Measurements from ENCODE around the gene OVOL2. TPM values are rescaled to one million over a fixed set of nuclear protein-coding genes. Genes with fewer than 3 reads are reported as not detected.
"Not testable (repeated sequence)": the region's sequence is repeated elsewhere in the genome, so short reads cannot be mapped to it uniquely, and the experiment has no call there.

The OVOL2 gene
- not detected for total RNA-seq
- not detected for total RNA-seq (2013)

GRCh38 chr20:18057101-18057993 is at the start of gene OVOL2:
Gene OVOL2 (minus strand): TSS chr20:18057916. CDS start chr20:18057634, 282 bp downstream.
- no peaks in the 10 kb centered on the region for H3K9me3 ChIP-seq (ENCODE audit: control insufficient read depth, insufficient read depth, low read length)
- H3K4me3 ChIP-seq (ENCODE audit: low read length), result no peak within 1 kb of the TSS
- Mint-ChIP-seq H3K9me3 (no peaks in the 10 kb centered on the region), H3K4me1 (no peaks in the 10 kb centered on the region), H3K36me3 (peaks cover 6% of the 10 kb centered on the region), H3K27me3 (ENCODE audit: low read depth in 2 of 2) (peaks cover 39 to 57% of the 10 kb centered on the region in 2 donors), H3K27ac (no peak within 1 kb of the TSS), H3K4me3 (peak within 1 kb of the TSS; percentile 17)
- TF ChIP-seq CTCF (IDR thresholded peaks at IDR 0.05), result no peak
- intact Hi-C loops (cut with micrococcal nuclease), result no loop called here
- no peak within 1 kb of the TSS for H3K27ac ChIP-seq (ENCODE audit: low read length)
- H3K27me3 ChIP-seq (ENCODE audit: control insufficient read depth, insufficient read depth, low read length), result peaks cover 34% of the 10 kb centered on the region
- DNase-seq, result no peak
- H3K36me3 ChIP-seq (ENCODE audit: control insufficient read depth, insufficient read depth, low read length), result no peaks in the 10 kb centered on the region
- WGBS (ENCODE audit: insufficient coverage), result 1% methylated on average over 73 of the region's 73 CpGs
- no peak for ATAC-seq
- H3K4me1 ChIP-seq (ENCODE audit: control insufficient read depth, insufficient read depth, low read length), result peaks cover 15% of the 10 kb centered on the region

DNA sequence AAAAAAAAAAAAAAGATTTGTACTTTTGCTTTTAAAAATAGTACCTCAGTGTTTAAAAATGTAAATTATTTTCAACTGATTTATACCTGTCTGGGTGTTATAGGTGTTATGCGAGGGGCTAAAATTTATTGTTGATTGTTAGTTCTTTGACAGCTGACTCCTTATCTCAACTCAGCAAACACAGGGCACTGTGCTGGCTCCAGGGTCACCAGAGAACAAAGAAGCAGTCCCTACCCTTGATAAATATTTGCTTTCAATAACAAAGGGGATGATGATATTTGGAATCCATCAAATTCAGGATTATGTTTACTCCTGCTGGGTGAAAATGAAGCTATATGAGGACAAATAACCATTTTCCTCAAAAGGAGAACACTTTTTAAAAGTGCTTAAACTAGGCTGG is 45.8 kb upstream of the OVOL2 start:
- TF ChIP-seq CTCF (IDR thresholded peaks at IDR 0.05), result no peak
- peaks cover 16 to 22% of the 10 kb centered on the region in 2 donors for H3K27me3 Mint-ChIP-seq (ENCODE audit: low read depth in 2 of 2)
- no CpG with 5 or more reads among the region's 1 CpG for WGBS (ENCODE audit: insufficient coverage)

GRCh38 chr20:18101125-18101810 is 43.6 kb upstream of the OVOL2 start:
- 76% methylated on average over 7 of the region's 7 CpGs for WGBS (ENCODE audit: insufficient coverage)
- H3K27me3 ChIP-seq (ENCODE audit: control insufficient read depth, insufficient read depth, low read length), result no peaks in the 10 kb centered on the region
- H3K4me3 Mint-ChIP-seq, result no peak overlapping the region
- H3K9me3 ChIP-seq (ENCODE audit: control insufficient read depth, insufficient read depth, low read length), result no peaks in the 10 kb centered on the region
- no peaks in the 10 kb centered on the region for H3K36me3 Mint-ChIP-seq
- H3K27ac Mint-ChIP-seq, result no peak overlapping the region
- no peaks in the 10 kb centered on the region for H3K4me1 Mint-ChIP-seq
- no peak for TF ChIP-seq CTCF (IDR thresholded peaks at IDR 0.05)
- ATAC-seq, result no peak
- peaks cover 12 to 13% of the 10 kb centered on the region in 2 donors for H3K27me3 Mint-ChIP-seq (ENCODE audit: low read depth in 2 of 2)
- no peak overlapping the region for H3K4me3 ChIP-seq (ENCODE audit: low read length)
- intact Hi-C loops (cut with micrococcal nuclease), result no loop called here
- no peak overlapping the region for H3K27ac ChIP-seq (ENCODE audit: low read length)
- no peaks in the 10 kb centered on the region for H3K36me3 ChIP-seq (ENCODE audit: control insufficient read depth, insufficient read depth, low read length)
- no peak for DNase-seq
- H3K4me1 ChIP-seq (ENCODE audit: control insufficient read depth, insufficient read depth, low read length), result no peaks in the 10 kb centered on the region
- no peaks in the 10 kb centered on the region for H3K9me3 Mint-ChIP-seq

More for the DNA sequence above, 45.8 kb upstream of the OVOL2 start:
- intact Hi-C loops (cut with micrococcal nuclease), result no loop called here
- H3K4me1 Mint-ChIP-seq, result no peaks in the 10 kb centered on the region
- Histone ChIP-seq H3K4me3 (ENCODE audit: low read length) (no peak overlapping the region), H3K27ac (ENCODE audit: low read length) (no peak overlapping the region), H3K36me3 (ENCODE audit: control insufficient read depth, insufficient read depth, low read length) (no peaks in the 10 kb centered on the region), H3K27me3 (ENCODE audit: control insufficient read depth, insufficient read depth, low read length) (no peaks in the 10 kb centered on the region), H3K9me3 (ENCODE audit: control insufficient read depth, insufficient read depth, low read length) (no peaks in the 10 kb centered on the region), H3K4me1 (ENCODE audit: control insufficient read depth, insufficient read depth, low read length) (no peaks in the 10 kb centered on the region)
- H3K36me3 Mint-ChIP-seq, result no peaks in the 10 kb centered on the region
- DNase-seq (no peak), ATAC-seq (no peak)
- no peaks in the 10 kb centered on the region for H3K9me3 Mint-ChIP-seq
- H3K4me3 Mint-ChIP-seq, result no peak overlapping the region
- H3K27ac Mint-ChIP-seq, result no peak overlapping the region

GRCh38 chr20:18100569-18100968 is 42.9 kb upstream of the OVOL2 start:
- H3K27me3 ChIP-seq (ENCODE audit: control insufficient read depth, insufficient read depth, low read length); H3K9me3 Mint-ChIP-seq; H3K36me3 ChIP-seq (ENCODE audit: control insufficient read depth, insufficient read depth, low read length); H3K4me3 ChIP-seq (ENCODE audit: low read length); ATAC-seq; H3K27ac Mint-ChIP-seq; H3K4me1 ChIP-seq (ENCODE audit: control insufficient read depth, insufficient read depth, low read length); H3K4me3 Mint-ChIP-seq; H3K27ac ChIP-seq (ENCODE audit: low read length); intact Hi-C loops (cut with micrococcal nuclease); DNase-seq; H3K36me3 Mint-ChIP-seq; H3K4me1 Mint-ChIP-seq; H3K9me3 ChIP-seq (ENCODE audit: control insufficient read depth, insufficient read depth, low read length): not testable (repeated sequence)
- H3K27me3 Mint-ChIP-seq (ENCODE audit: low read depth in 2 of 2), result peaks cover 8 to 13% of the 10 kb centered on the region in 2 donors
- WGBS (ENCODE audit: insufficient coverage), result 94% methylated on average over 11 of the region's 11 CpGs
